GM23248 (cell line): Measurements from ENCODE around the gene TCEAL4. TPM values are rescaled to one million over a fixed set of nuclear protein-coding genes. Genes with fewer than 3 reads are reported as not detected.

ENCODE experiments used
- DNase-seq: peaks from one replicate; pipeline ENCODE4 v3.0.0-alpha.2; 2015
- H2AFZ ChIP-seq: fragments of 200-600 bp; sonication (generic); 2 replicates; pipeline ENCODE4 v1.6.1; 2016; ENCODE audit warnings: antibody characterized with exemption
- H3F3A ChIP-seq: fragments of 200-600 bp; sonication (generic); 2 replicates; pipeline ENCODE4 v1.6.1; 2016; ENCODE audit warnings: mild to moderate bottlenecking, antibody characterized with exemption, mixed run types; ENCODE audit not compliant: insufficient read depth
- H3K27ac ChIP-seq: fragments of 200-600 bp; sonication (generic); 2 replicates; pipeline ENCODE4 v1.5.1; 2016; ENCODE audit warnings: mild to moderate bottlenecking
- H3K27me3 ChIP-seq: fragments of 200-600 bp; sonication (generic); replicated peaks from 2 replicates; pipeline ENCODE4 v1.6.1; 2016; ENCODE audit warnings: mild to moderate bottlenecking; ENCODE audit not compliant: insufficient read depth
- H3K36me3 ChIP-seq: fragments of 200-600 bp; sonication (generic); 2 replicates; pipeline ENCODE4 v1.6.1; 2016; ENCODE audit warnings: low read depth, mild to moderate bottlenecking
- H3K4me1 ChIP-seq: fragments of 200-600 bp; sonication (generic); 2 replicates; pipeline ENCODE4 v1.6.1; 2016; ENCODE audit warnings: mild to moderate bottlenecking; ENCODE audit not compliant: insufficient read depth
- H3K4me2 ChIP-seq: fragments of 200-600 bp; sonication (generic); one replicate; pipeline ENCODE4 v1.6.1; 2016; ENCODE audit warnings: mild to moderate bottlenecking; ENCODE audit not compliant: unreplicated experiment
- H3K4me3 ChIP-seq: fragments of 200-600 bp; sonication (generic); 2 replicates; pipeline ENCODE4 v1.5.1; 2016; ENCODE audit warnings: mild to moderate bottlenecking
- H3K79me2 ChIP-seq: fragments of 200-600 bp; sonication (generic); 2 replicates; pipeline ENCODE4 v1.6.1; 2016; ENCODE audit warnings: mild to moderate bottlenecking; ENCODE audit not compliant: insufficient read depth
- H3K9ac ChIP-seq: fragments of 200-600 bp; sonication (generic); 2 replicates; pipeline ENCODE4 v1.6.1; 2016; ENCODE audit warnings: mild to moderate bottlenecking
- H3K9me2 ChIP-seq: fragments of 200-600 bp; sonication (generic); 2 replicates; pipeline ENCODE4 v1.6.1; 2016; ENCODE audit warnings: mixed run types, mild to moderate bottlenecking, moderate library complexity; ENCODE audit not compliant: insufficient read depth
- H3K9me3 ChIP-seq: fragments of 200-600 bp; sonication (generic); one replicate; pipeline ENCODE4 v1.6.1; 2017; ENCODE audit warnings: low read depth
- H4K20me1 ChIP-seq: fragments of 200-600 bp; sonication (generic); 2 replicates; pipeline ENCODE4 v1.6.0; 2016; ENCODE audit not compliant: insufficient read depth
- EZH2 ChIP-seq: fragments of 200-600 bp; sonication (generic); IDR thresholded peaks from 2 replicates; pipeline ENCODE4 v1.6.1; 2018; ENCODE audit warnings: antibody characterized with exemption, mild to moderate bottlenecking; ENCODE audit not compliant: insufficient read depth, poor library complexity, severe bottlenecking
- WGBS, 2 experiments: methylation state at CpG; one replicate each; pipeline ENCODE4 v1.1.6; 2015 to 2017; ENCODE audit warnings: low lambda C conversion rate in 2 of 2, low coverage in 1 of 2; ENCODE audit errors: missing lambda C conversion rate in 2 of 2; 5-methylcytosine and 5-hydroxymethylcytosine counted together
- in situ Hi-C: fragments of 300-500 bp; cut with MboI; formaldehyde crosslinking; loops from 2 replicates; pipeline ENCODE4 v1.15.0; 2020
- polyA plus RNA-seq: library from polyadenylated mRNA; unstranded; fragments of >200 nt; fragmentation: Nextera tagmentation; extraction: Ambion mirVana; gene quantifications from 2 replicates; pipeline ENCODE4 v1.2.1, GENCODE V29; 2016
- total RNA-seq: library from RNA; depleted of rRNA; stranded (reverse); fragments of >200 nt; shearing (Covaris generic); gene quantifications from 2 replicates; pipeline ENCODE4 v1.2.3, GENCODE V29; 2014; rRNA removed

The TCEAL4 gene
- total and polyA plus RNA-seq, 2 experiments from 2014 or later, result 41.1 to 112 TPM

GRCh38 chrX:103635436-103635835 lies 50.1 kb downstream of the TCEAL4 start:
- H2AFZ ChIP-seq, result no peak overlapping the region
- in situ Hi-C loops, result no loop called here

More at GRCh38 chrX:103635436-103635835, 50.1 kb downstream of the TCEAL4 start:
- Histone ChIP-seq H3K4me2 (no peak overlapping the region), H3K27ac (no peak overlapping the region), H3K4me1 (peaks cover 19% of the 10 kb centered on the region), H3K9me3 (no peaks in the 10 kb centered on the region), H3K9me2 (no peaks in the 10 kb centered on the region), H3K27me3 (no peaks in the 10 kb centered on the region), H3K4me3 (no peak overlapping the region), H3K79me2 (no peaks in the 10 kb centered on the region), H3K36me3 (no peaks in the 10 kb centered on the region), H3K9ac (no peak overlapping the region), H3F3A (peaks cover 17% of the 10 kb centered on the region), H4K20me1 (no peaks in the 10 kb centered on the region)
- peak; percentile 29 for DNase-seq
- 91 to 92% methylated on average over 2 of the region's 2 CpGs for WGBS, 2 experiments
- no peak for TF ChIP-seq EZH2

Other genes starting within 250 kb of the TCEAL4 start
- gene TCEAL9, start 229.0 kb upstream of the TCEAL4 start, total RNA-seq, result 86.4 and 107 TPM in 2 replicates
- gene TCEAL9, start 229.0 kb upstream of the TCEAL4 start, polyA plus RNA-seq, result 188 and 192 TPM in 2 replicates
- gene BEX3, start 209.0 kb upstream of the TCEAL4 start, total RNA-seq, result 129 and 154 TPM in 2 replicates
- gene BEX3, start 209.0 kb upstream of the TCEAL4 start, polyA plus RNA-seq, result 300 and 313 TPM in 2 replicates
- gene RAB40A, start 66.0 kb upstream of the TCEAL4 start, total RNA-seq, result not detected in 2 replicates
- 0.16 and 0.34 TPM in 2 replicates for gene RAB40A, start 66.0 kb upstream of the TCEAL4 start, polyA plus RNA-seq
- 16.3 and 33.4 TPM in 2 replicates for gene TCEAL3, start 22.4 kb downstream of the TCEAL4 start, total RNA-seq
- gene TCEAL3, start 22.4 kb downstream of the TCEAL4 start, polyA plus RNA-seq, result 53.1 and 58.1 TPM in 2 replicates
- 22.8 and 30.7 TPM in 2 replicates for gene TCEAL1, start 43.5 kb downstream of the TCEAL4 start, total RNA-seq
- gene TCEAL1, start 43.5 kb downstream of the TCEAL4 start, polyA plus RNA-seq, result 30.6 and 32.0 TPM in 2 replicates
- gene MORF4L2, start 101.2 kb downstream of the TCEAL4 start, total RNA-seq, result 640 and 664 TPM in 2 replicates
- 482 and 486 TPM in 2 replicates for gene MORF4L2, start 101.2 kb downstream of the TCEAL4 start, polyA plus RNA-seq
- not detected in 2 replicates for gene TMEM31, start 125.4 kb downstream of the TCEAL4 start, total RNA-seq
- 0.26 and 0.28 TPM in 2 replicates for gene TMEM31, start 125.4 kb downstream of the TCEAL4 start, polyA plus RNA-seq
- 0.22 and 0.76 TPM in 2 replicates for gene PLP1, start 191.3 kb downstream of the TCEAL4 start, total RNA-seq
- 0.29 and 0.53 TPM in 2 replicates for gene PLP1, start 191.3 kb downstream of the TCEAL4 start, polyA plus RNA-seq
- 0.89 and 1.5 TPM in 2 replicates for gene RAB9B, start 246.7 kb downstream of the TCEAL4 start, total RNA-seq
- gene RAB9B, start 246.7 kb downstream of the TCEAL4 start, polyA plus RNA-seq, result 0.80 and 0.81 TPM in 2 replicates